H1 (cell line): ENCODE results near the gene RASGRP1. TPM values are rescaled to one million over a fixed set of nuclear protein-coding genes. Genes with fewer than 3 reads are reported as not detected.

Source experiments
- CTCF ChIA-PET: fragments of 300-600 bp; sonication (Branson Sonifier 250); formaldehyde crosslinking; loops from one replicate; lab custom pipeline; 2021; ENCODE audit not compliant: partially characterized antibody; lab: Charles Lee
- POLR2A ChIA-PET: fragments of 300-600 bp; sonication (Branson Sonifier 250); formaldehyde crosslinking; loops from one replicate; lab custom pipeline; 2021; ENCODE audit warnings: inconsistent platforms; ENCODE audit not compliant: partially characterized antibody; lab: Charles Lee
- DNase-seq, 2 experiments: peaks; one replicate each; pipeline versions ENCODE4 v3.0.0 to v3.0.0-alpha.2; 2010 to 2022; ENCODE audit warnings: low spot score in 2 of 2, low read depth in 1 of 2, mixed read lengths in 1 of 2
- FAIRE-seq: peaks from 2 replicates; lab custom pipeline; 2011; peaks lifted over from hg19 to GRCh38; lab: Jason Lieb, UNC
- H2AFZ ChIP-seq: 2 replicates; pipeline ENCODE4 v1.8.1; 2012; ENCODE audit warnings: low read length, inconsistent platforms
- H2AK5ac ChIP-seq: 2 replicates; pipeline ENCODE4 v1.6.1; 2013; ENCODE audit warnings: low read depth, low read length
- H2BK120ac ChIP-seq: replicated peaks from 2 replicates; pipeline ENCODE3; 2013; ENCODE audit warnings: low read depth, low read length, inconsistent platforms
- H2BK12ac ChIP-seq: 2 replicates; pipeline ENCODE4 v1.6.1; 2013; ENCODE audit warnings: low read depth, low read length
- H2BK15ac ChIP-seq: 2 replicates; pipeline ENCODE4 v1.6.1; 2013; ENCODE audit warnings: low read length
- H2BK20ac ChIP-seq: 2 replicates; pipeline ENCODE4 v1.6.1; 2013; ENCODE audit warnings: low read length
- H2BK5ac ChIP-seq: 2 replicates; pipeline ENCODE4 v1.6.1; 2013; ENCODE audit warnings: low read depth, low read length
- H3K14ac ChIP-seq: 2 replicates; pipeline ENCODE4 v1.6.1; 2013; ENCODE audit warnings: inconsistent platforms; ENCODE audit not compliant: insufficient read length
- H3K18ac ChIP-seq: 2 replicates; pipeline ENCODE4 v1.6.1; 2013; ENCODE audit warnings: low read length; ENCODE audit errors: extremely low read depth
- H3K23ac ChIP-seq: 2 replicates; pipeline ENCODE4 v1.6.1; 2013; ENCODE audit warnings: inconsistent platforms; ENCODE audit not compliant: insufficient read length
- H3K23me2 ChIP-seq: 2 replicates; pipeline ENCODE4 v1.6.1; 2013; ENCODE audit warnings: low read depth, low read length
- H3K27ac ChIP-seq: 2 replicates; pipeline ENCODE4 v1.6.1; 2011; ENCODE audit warnings: low read depth, low read length, inconsistent platforms
- H3K27me3 ChIP-seq, 4 experiments: replicated peaks in 1 of 4; 1 replicate in 1 of 4; 2 replicates in 3 of 4; pipeline versions ENCODE4 v1.6.1 to v1.8.1; 2011 to 2013; ENCODE audit warnings: low read length in 3 of 4, mild to moderate bottlenecking in 3 of 4, inconsistent platforms in 2 of 4, mixed read lengths in 2 of 4, moderate library complexity in 1 of 4; ENCODE audit not compliant: control insufficient read depth in 3 of 4, insufficient read depth in 3 of 4; ENCODE audit errors: extremely low read depth in 1 of 4
- H3K36me3 ChIP-seq, 4 experiments: 2 replicates each; pipeline versions ENCODE4 v1.6.1 to v1.8.1; 2011 to 2013; ENCODE audit warnings: mild to moderate bottlenecking in 4 of 4, low read length in 3 of 4, moderate library complexity in 2 of 4, control low read depth in 1 of 4, inconsistent platforms in 1 of 4; ENCODE audit not compliant: insufficient read depth in 4 of 4, control insufficient read depth in 2 of 4
- H3K4ac ChIP-seq: replicated peaks from 2 replicates; pipeline ENCODE3; 2013; ENCODE audit warnings: low read length, low read depth, mixed read lengths, inconsistent platforms; ENCODE audit not compliant: insufficient read length
- H3K4me1 ChIP-seq, 4 experiments: replicated peaks in 1 of 4; 1 replicate in 1 of 4; 2 replicates in 3 of 4; pipeline versions ENCODE4 v1.6.1 to v1.8.1; 2011 to 2013; ENCODE audit warnings: low read length in 3 of 4, inconsistent platforms in 2 of 4, mixed read lengths in 1 of 4; ENCODE audit not compliant: insufficient read depth in 4 of 4, control insufficient read depth in 3 of 4
- H3K4me2 ChIP-seq, 2 experiments: 2 replicates each; pipeline versions ENCODE4 v1.6.1 to v1.8.1; 2011 to 2013; ENCODE audit warnings: low read depth in 2 of 2, low read length in 2 of 2, control low read depth in 1 of 2, inconsistent platforms in 1 of 2, mild to moderate bottlenecking in 1 of 2; ENCODE audit not compliant: insufficient read depth in 1 of 2
- H3K4me3 ChIP-seq, 4 experiments: fragments of 200-600, 300-600 bp in 1 of 4; sonication (generic), shearing (Covaris generic), sonication (Bioruptor Twin) in 1 of 4; 2 replicates each; pipeline versions ENCODE4 v1.5.1 to v1.8.1; 2011 to 2016; ENCODE audit warnings: low read length in 4 of 4, low read depth in 3 of 4, control low read depth in 2 of 4, inconsistent platforms in 2 of 4, mild to moderate bottlenecking in 2 of 4, mixed read lengths in 1 of 4, moderate library complexity in 1 of 4; ENCODE audit not compliant: insufficient read depth in 2 of 4; ENCODE audit errors: extremely low read depth in 1 of 4
- H3K56ac ChIP-seq: replicated peaks from 2 replicates; pipeline ENCODE3; 2013; ENCODE audit warnings: low read depth, mild to moderate bottlenecking, mixed read lengths, low read length, inconsistent platforms; ENCODE audit not compliant: insufficient read length
- H3K79me1 ChIP-seq: 2 replicates; pipeline ENCODE4 v1.6.1; 2013; ENCODE audit warnings: low read depth, low read length, control low read depth
- H3K79me2 ChIP-seq, 2 experiments: 2 replicates each; pipeline versions ENCODE4 v1.6.1 to v1.8.1; 2012 to 2013; ENCODE audit warnings: low read length in 2 of 2, mild to moderate bottlenecking in 2 of 2, inconsistent platforms in 1 of 2; ENCODE audit not compliant: insufficient read depth in 2 of 2, control insufficient read depth in 1 of 2
- H3K9ac ChIP-seq, 4 experiments: replicated peaks in 1 of 4; 1 replicate in 1 of 4; 2 replicates in 3 of 4; pipeline versions ENCODE4 v1.6.1 to v1.8.1; 2011 to 2013; ENCODE audit warnings: low read depth in 3 of 4, low read length in 3 of 4, control low read depth in 2 of 4, mild to moderate bottlenecking in 2 of 4, moderate library complexity in 2 of 4, inconsistent platforms in 1 of 4; ENCODE audit errors: extremely low read depth in 1 of 4
- H3K9me3 ChIP-seq, 2 experiments: 2 replicates each; pipeline versions ENCODE4 v1.6.1 to v1.8.1; 2012 to 2013; ENCODE audit warnings: mild to moderate bottlenecking in 2 of 2, moderate library complexity in 2 of 2, control low read depth in 1 of 2, inconsistent platforms in 1 of 2, low read depth in 1 of 2, low read length in 1 of 2, mixed read lengths in 1 of 2; ENCODE audit not compliant: insufficient read depth in 2 of 2
- H4K20me1 ChIP-seq, 2 experiments: replicated peaks in 1 of 2; 2 replicates each; pipeline versions ENCODE3 to v1.8.1; 2011 to 2013; ENCODE audit warnings: inconsistent platforms in 2 of 2, low read length in 2 of 2, mild to moderate bottlenecking in 1 of 2; ENCODE audit not compliant: insufficient read depth in 2 of 2, control insufficient read depth in 1 of 2
- H4K5ac ChIP-seq: 2 replicates; pipeline ENCODE4 v1.6.1; 2013; ENCODE audit warnings: low read length, low read depth, mixed read lengths, inconsistent platforms; ENCODE audit not compliant: insufficient read length
- H4K8ac ChIP-seq: 2 replicates; pipeline ENCODE4 v1.8.0; 2013; ENCODE audit warnings: mild to moderate bottlenecking, moderate library complexity, low read length, inconsistent platforms; ENCODE audit not compliant: insufficient read depth; ENCODE audit errors: extremely low read depth
- H4K91ac ChIP-seq: replicated peaks from 2 replicates; pipeline ENCODE3; 2013; ENCODE audit warnings: low read length, mixed read lengths, inconsistent platforms; ENCODE audit not compliant: insufficient read length
- ASH2L ChIP-seq: fragments of 200-600, 300-600 bp; sonication (generic); IDR thresholded peaks from one replicate; pipeline ENCODE4 v1.7.1; 2017; ENCODE audit warnings: low read length
- KDM1A ChIP-seq: fragments of 200-600, 300-600 bp; sonication (generic); IDR thresholded peaks from 2 replicates; pipeline ENCODE4 v1.7.1; 2016; ENCODE audit warnings: mild to moderate bottlenecking, low read length, borderline replicate concordance
- MAFK ChIP-seq: IDR thresholded peaks from 2 replicates; pipeline ENCODE4 v1.6.1; 2012; ENCODE audit warnings: low read depth, mild to moderate bottlenecking, improper control_type of control experiment, low read length
- POLR2A ChIP-seq, 2 experiments: IDR thresholded peaks; 1 replicate in 1 of 2; 2 replicates in 1 of 2; pipeline ENCODE4 v1.6.1; 2011; ENCODE audit warnings: low read depth in 2 of 2, low read length in 2 of 2, mild to moderate bottlenecking in 2 of 2; ENCODE audit errors: control extremely low read depth in 1 of 2
- SRF ChIP-seq: IDR thresholded peaks from 2 replicates; pipeline ENCODE4 v1.6.1; 2011; ENCODE audit warnings: mild to moderate bottlenecking, low read depth, low read length, moderate library complexity
- TBP ChIP-seq: IDR thresholded peaks from 2 replicates; pipeline ENCODE4 v1.6.1; 2011; ENCODE audit warnings: low read depth, low read length, improper control_type of control experiment
- YY1 ChIP-seq: IDR thresholded peaks from 2 replicates; pipeline ENCODE4 v1.6.1; 2011; ENCODE audit warnings: low read depth, mild to moderate bottlenecking, low read length
- WGBS, 2 experiments: shearing (Covaris generic) in 1 of 2; methylation state at CpG; one replicate each; pipeline versions ENCODE4 v1.1.6 to v1.1.7; 2013 to 2015; ENCODE audit warnings: low lambda C conversion rate in 2 of 2, mixed read lengths in 2 of 2, inconsistent platforms in 1 of 2, low coverage in 1 of 2, missing lambda C conversion rate in 1 of 2; ENCODE audit not compliant: insufficient replicate concordance in 2 of 2, insufficient coverage in 1 of 2, insufficient read length in 1 of 2; ENCODE audit errors: extremely low coverage in 1 of 2, missing lambda C conversion rate in 1 of 2; 5-methylcytosine and 5-hydroxymethylcytosine counted together
- polyA plus RNA-seq, 7 experiments: library from polyadenylated mRNA; depleted of rRNA in 3 of 7; stranded (reverse) in 5 of 7; unstranded in 2 of 7; fragments of >200 nt in 5 of 7; fragments of 200-250 nt in 2 of 7; gene quantifications; 1 replicate in 5 of 7; 2 replicates in 1 of 7; 4 replicates in 1 of 7; pipeline versions ENCODE4 v1.2.1 to v1.2.3, GENCODE V29; 2011 to 2013; ENCODE audit warnings: missing spikeins in 2 of 7, mixed read lengths in 2 of 7
- total RNA-seq: library from RNA; stranded (reverse); fragmentation: NEBNext Ultra II Directional; extraction: Animal tissue kit (Norgen Biotek cat#: 25700); gene quantifications from 2 replicates; pipeline ENCODE4 v1.2.1, GENCODE V29; 2021
- TF ChIP-seq, protein P1 (sequence below): IDR thresholded peaks from 2 replicates; pipeline ENCODE4 v1.6.1; 2012; ENCODE audit warnings: low read length, inconsistent platforms
- TF ChIP-seq, protein P2 (sequence below): IDR thresholded peaks from 2 replicates; pipeline ENCODE4 v1.6.1; 2011; ENCODE audit warnings: low read depth, mild to moderate bottlenecking, low read length; ENCODE audit not compliant: insufficient read depth
- TF ChIP-seq, protein P3 (sequence below), 3 experiments: IDR thresholded peaks; 1 replicate in 2 of 3; 2 replicates in 1 of 3; pipeline versions ENCODE4 v1.5.1 to v1.6.1; 2011; ENCODE audit warnings: low read length in 3 of 3, mild to moderate bottlenecking in 3 of 3, inconsistent platforms in 2 of 3, low read depth in 1 of 3, moderate library complexity in 1 of 3; ENCODE audit not compliant: insufficient read depth in 1 of 3; ENCODE audit errors: control extremely low read depth in 1 of 3

Gene RASGRP1
- total and polyA plus RNA-seq, 2 of the 8 experiments (the other 6 are each of a cell fraction or from before 2014, with no cell fraction given): 1.1 to 2.1 TPM

DNA sequence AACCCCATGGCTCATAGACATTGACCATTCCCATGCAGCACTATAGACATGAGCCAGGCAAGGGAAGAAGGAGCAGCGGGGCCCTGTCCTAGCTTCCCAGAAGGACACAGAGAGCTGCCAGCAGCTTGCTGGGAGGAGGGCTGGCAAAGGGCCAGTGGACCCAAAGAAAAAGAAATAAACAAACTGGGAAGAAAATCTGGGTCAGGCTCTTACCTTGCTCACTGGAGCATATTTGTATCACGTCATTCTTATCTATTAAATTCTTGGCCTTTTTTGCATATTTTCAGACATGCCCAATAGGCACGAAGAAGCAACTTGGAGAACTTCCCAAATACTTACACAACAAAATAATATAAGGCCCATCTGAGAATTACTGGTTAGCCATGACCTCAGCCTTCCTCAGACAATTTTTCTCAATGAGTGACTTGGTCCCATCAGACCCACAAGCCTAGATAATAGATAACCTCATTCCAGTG, 28.4 kb downstream of the RASGRP1 start:
- Histone ChIP-seq H3K23ac (no peak overlapping the region), H3K9me3 (no peaks in the 10 kb centered on the region), H4K8ac (no peak overlapping the region), H3K27me3 (no peaks in the 10 kb centered on the region), H4K5ac (no peak overlapping the region), H3K79me1 (no peaks in the 10 kb centered on the region), H3K14ac (no peak overlapping the region), H3K4ac (no peak overlapping the region), H2BK20ac (no peak overlapping the region), H3K27ac (no peak overlapping the region), H3K23me2 (no peaks in the 10 kb centered on the region), H3K4me2 (no peak overlapping the region), H3K4me3 (no peak overlapping the region), H2AFZ (no peak overlapping the region), H3K56ac (no peak overlapping the region), H4K91ac (no peak overlapping the region), H4K20me1 (no peaks in the 10 kb centered on the region), H3K36me3 (no peaks in the 10 kb centered on the region), H2BK15ac (no peak overlapping the region), H3K18ac (no peak overlapping the region), H2BK5ac (no peak overlapping the region), H3K79me2 (no peaks in the 10 kb centered on the region), H3K4me1 (peaks cover 0 to 3% (median 0%) of the 10 kb centered on the region in 4 experiments; a peak in 1 of 7 replicates), H3K9ac (no peak overlapping the region), H2AK5ac (no peak overlapping the region), H2BK12ac (no peak overlapping the region), H2BK120ac (no peak overlapping the region)
- DNase-seq (no peak), FAIRE-seq (no peak)
- POLR2A ChIA-PET: no interaction called here
- WGBS, 2 experiments: 93% methylated on average over 3 of the region's 3 CpGs; no CpG with 5 or more reads in 1 of the 2 experiments
- CTCF ChIA-PET: interaction anchor here (1.2 to 3.6 kb wide), 2 partner anchors 27 to 147 kb away, joined by 3 to 18 read pairs; partner anchors contain the start of gene RASGRP1
- TF ChIP-seq POLR2A (IDR thresholded peaks at IDR 0.05; ENCODE audit: control extremely low read depth in 1 of 2, low read depth in 2 of 2, low read length in 2 of 2) (no peak), TBP (no peak), YY1 (no peak), SRF (no peak), MAFK (no peak), KDM1A (no peak), ASH2L (no peak)
- TF ChIP-seq, protein P1, sequence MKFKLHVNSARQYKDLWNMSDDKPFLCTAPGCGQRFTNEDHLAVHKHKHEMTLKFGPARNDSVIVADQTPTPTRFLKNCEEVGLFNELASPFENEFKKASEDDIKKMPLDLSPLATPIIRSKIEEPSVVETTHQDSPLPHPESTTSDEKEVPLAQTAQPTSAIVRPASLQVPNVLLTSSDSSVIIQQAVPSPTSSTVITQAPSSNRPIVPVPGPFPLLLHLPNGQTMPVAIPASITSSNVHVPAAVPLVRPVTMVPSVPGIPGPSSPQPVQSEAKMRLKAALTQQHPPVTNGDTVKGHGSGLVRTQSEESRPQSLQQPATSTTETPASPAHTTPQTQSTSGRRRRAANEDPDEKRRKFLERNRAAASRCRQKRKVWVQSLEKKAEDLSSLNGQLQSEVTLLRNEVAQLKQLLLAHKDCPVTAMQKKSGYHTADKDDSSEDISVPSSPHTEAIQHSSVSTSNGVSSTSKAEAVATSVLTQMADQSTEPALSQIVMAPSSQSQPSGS: no peak
- TF ChIP-seq, protein P2, sequence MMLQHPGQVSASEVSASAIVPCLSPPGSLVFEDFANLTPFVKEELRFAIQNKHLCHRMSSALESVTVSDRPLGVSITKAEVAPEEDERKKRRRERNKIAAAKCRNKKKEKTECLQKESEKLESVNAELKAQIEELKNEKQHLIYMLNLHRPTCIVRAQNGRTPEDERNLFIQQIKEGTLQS: no peak
- TF ChIP-seq, protein P3, sequence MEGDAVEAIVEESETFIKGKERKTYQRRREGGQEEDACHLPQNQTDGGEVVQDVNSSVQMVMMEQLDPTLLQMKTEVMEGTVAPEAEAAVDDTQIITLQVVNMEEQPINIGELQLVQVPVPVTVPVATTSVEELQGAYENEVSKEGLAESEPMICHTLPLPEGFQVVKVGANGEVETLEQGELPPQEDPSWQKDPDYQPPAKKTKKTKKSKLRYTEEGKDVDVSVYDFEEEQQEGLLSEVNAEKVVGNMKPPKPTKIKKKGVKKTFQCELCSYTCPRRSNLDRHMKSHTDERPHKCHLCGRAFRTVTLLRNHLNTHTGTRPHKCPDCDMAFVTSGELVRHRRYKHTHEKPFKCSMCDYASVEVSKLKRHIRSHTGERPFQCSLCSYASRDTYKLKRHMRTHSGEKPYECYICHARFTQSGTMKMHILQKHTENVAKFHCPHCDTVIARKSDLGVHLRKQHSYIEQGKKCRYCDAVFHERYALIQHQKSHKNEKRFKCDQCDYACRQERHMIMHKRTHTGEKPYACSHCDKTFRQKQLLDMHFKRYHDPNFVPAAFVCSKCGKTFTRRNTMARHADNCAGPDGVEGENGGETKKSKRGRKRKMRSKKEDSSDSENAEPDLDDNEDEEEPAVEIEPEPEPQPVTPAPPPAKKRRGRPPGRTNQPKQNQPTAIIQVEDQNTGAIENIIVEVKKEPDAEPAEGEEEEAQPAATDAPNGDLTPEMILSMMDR (IDR thresholded peaks at IDR 0.05; ENCODE audit: control extremely low read depth in 1 of 3, insufficient read depth in 1 of 3, low read depth in 1 of 3, low read length in 3 of 3): no peak
